ENCODE measurements around the gene DSCAM.

DSCAM gene

GRCh38 chr21:40227096-40227495 is 619.9 kb downstream of the DSCAM start:
- Mint-ChIP-seq H3K4me1 (ENCODE audit: low read depth) (no peaks in the 10 kb centered on the region), H3K4me3 (no peak overlapping the region), H3K27me3 (no peaks in the 10 kb centered on the region), H3K9me3 (no peaks in the 10 kb centered on the region), H3K27ac (no peak overlapping the region), H3K36me3 (ENCODE audit: low read depth) (no peaks in the 10 kb centered on the region)
- intact Hi-C loops (cut with micrococcal nuclease) = no loop called here

GRCh38 chr21:40215941-40216340 is 631.0 kb downstream of the DSCAM start:
- no peak overlapping the region for H3K4me3 Mint-ChIP-seq
- intact Hi-C loops (cut with micrococcal nuclease) = no loop called here
- H3K36me3 Mint-ChIP-seq (ENCODE audit: low read depth) = no peaks in the 10 kb centered on the region
- H3K27ac Mint-ChIP-seq = no peak overlapping the region
- H3K9me3 Mint-ChIP-seq = no peaks in the 10 kb centered on the region
- no peaks in the 10 kb centered on the region for H3K4me1 Mint-ChIP-seq (ENCODE audit: low read depth)
- no peaks in the 10 kb centered on the region for H3K27me3 Mint-ChIP-seq

GRCh38 chr21:40210251-40210650 is 636.7 kb downstream of the DSCAM start:
- intact Hi-C loops (cut with micrococcal nuclease) = no loop called here
- H3K36me3 Mint-ChIP-seq (ENCODE audit: low read depth) = no peaks in the 10 kb centered on the region
- no peaks in the 10 kb centered on the region for H3K4me1 Mint-ChIP-seq (ENCODE audit: low read depth)
- H3K27me3 Mint-ChIP-seq = no peaks in the 10 kb centered on the region
- no peak overlapping the region for H3K27ac Mint-ChIP-seq
- H3K9me3 Mint-ChIP-seq = no peaks in the 10 kb centered on the region
- H3K4me3 Mint-ChIP-seq = no peak overlapping the region

GRCh38 chr21:40208948-40209345 is 638.0 kb downstream of the DSCAM start:
- Mint-ChIP-seq H3K9me3 (no peaks in the 10 kb centered on the region), H3K36me3 (ENCODE audit: low read depth) (no peaks in the 10 kb centered on the region), H3K4me3 (no peak overlapping the region), H3K27me3 (no peaks in the 10 kb centered on the region), H3K4me1 (ENCODE audit: low read depth) (no peaks in the 10 kb centered on the region), H3K27ac (no peak overlapping the region)
- intact Hi-C loops (cut with micrococcal nuclease) = no loop called here

GRCh38 chr21:40208206-40208947 is 638.6 kb downstream of the DSCAM start:
- Mint-ChIP-seq H3K9me3 (no peaks in the 10 kb centered on the region), H3K27ac (no peak overlapping the region), H3K36me3 (ENCODE audit: low read depth) (no peaks in the 10 kb centered on the region), H3K27me3 (no peaks in the 10 kb centered on the region), H3K4me1 (ENCODE audit: low read depth) (no peaks in the 10 kb centered on the region), H3K4me3 (no peak overlapping the region)
- intact Hi-C loops (cut with micrococcal nuclease) = no loop called here

- H3K4me3 Mint-ChIP-seq = no peak overlapping the region
- H3K27me3 Mint-ChIP-seq = no peaks in the 10 kb centered on the region
- no peaks in the 10 kb centered on the region for H3K36me3 Mint-ChIP-seq (ENCODE audit: low read depth)
- no peaks in the 10 kb centered on the region for H3K4me1 Mint-ChIP-seq (ENCODE audit: low read depth)
- H3K9me3 Mint-ChIP-seq = peaks cover 31% of the 10 kb centered on the region
- intact Hi-C loops (cut with micrococcal nuclease) = no loop called here
- H3K27ac Mint-ChIP-seq = no peak overlapping the region
These were observed 646.0 kb downstream of the DSCAM start for GRCh38 chr21:40200946-40201345.

- Mint-ChIP-seq H3K27me3 (no peaks in the 10 kb centered on the region), H3K27ac (no peak overlapping the region), H3K36me3 (ENCODE audit: low read depth) (no peaks in the 10 kb centered on the region), H3K9me3 (peaks cover 31% of the 10 kb centered on the region), H3K4me3 (no peak overlapping the region), H3K4me1 (ENCODE audit: low read depth) (no peaks in the 10 kb centered on the region)
- intact Hi-C loops (cut with micrococcal nuclease) = no loop called here
These were observed 646.8 kb downstream of the DSCAM start for GRCh38 chr21:40200126-40200525.

- Mint-ChIP-seq H3K27ac (no peak overlapping the region), H3K36me3 (ENCODE audit: low read depth) (no peaks in the 10 kb centered on the region), H3K9me3 (peaks cover 60% of the 10 kb centered on the region), H3K27me3 (no peaks in the 10 kb centered on the region), H3K4me1 (ENCODE audit: low read depth) (no peaks in the 10 kb centered on the region), H3K4me3 (no peak overlapping the region)
- intact Hi-C loops (cut with micrococcal nuclease) = no loop called here
These were observed 652.6 kb downstream of the DSCAM start for GRCh38 chr21:40194185-40194980.

- intact Hi-C loops (cut with micrococcal nuclease) = no loop called here
- peaks cover 56% of the 10 kb centered on the region for H3K9me3 Mint-ChIP-seq
- no peak overlapping the region for H3K27ac Mint-ChIP-seq
- no peaks in the 10 kb centered on the region for H3K4me1 Mint-ChIP-seq (ENCODE audit: low read depth)
- no peak overlapping the region for H3K4me3 Mint-ChIP-seq
- H3K27me3 Mint-ChIP-seq = no peaks in the 10 kb centered on the region
- H3K36me3 Mint-ChIP-seq (ENCODE audit: low read depth) = no peaks in the 10 kb centered on the region
These were observed 655.3 kb downstream of the DSCAM start for GRCh38 chr21:40191616-40192015.

GRCh38 chr21:40191196-40191595 is 655.8 kb downstream of the DSCAM start:
- intact Hi-C loops (cut with micrococcal nuclease) = no loop called here

GRCh38 chr21:40187946-40188654 is 658.9 kb downstream of the DSCAM start:
- Mint-ChIP-seq H3K27ac (no peak overlapping the region), H3K36me3 (ENCODE audit: low read depth) (no peaks in the 10 kb centered on the region), H3K4me1 (ENCODE audit: low read depth) (no peaks in the 10 kb centered on the region), H3K9me3 (peaks cover 67% of the 10 kb centered on the region), H3K27me3 (no peaks in the 10 kb centered on the region), H3K4me3 (no peak overlapping the region)
- intact Hi-C loops (cut with micrococcal nuclease) = no loop called here

More at GRCh38 chr21:40191196-40191595, 655.8 kb downstream of the DSCAM start:
- H3K9me3 Mint-ChIP-seq = peaks cover 56% of the 10 kb centered on the region
- no peak overlapping the region for H3K4me3 Mint-ChIP-seq
- H3K27ac Mint-ChIP-seq = no peak overlapping the region
- H3K27me3 Mint-ChIP-seq = no peaks in the 10 kb centered on the region
- no peaks in the 10 kb centered on the region for H3K36me3 Mint-ChIP-seq (ENCODE audit: low read depth)
- H3K4me1 Mint-ChIP-seq (ENCODE audit: low read depth) = no peaks in the 10 kb centered on the region

- Mint-ChIP-seq H3K4me3 (no peak overlapping the region), H3K27ac (no peak overlapping the region), H3K4me1 (ENCODE audit: low read depth) (no peaks in the 10 kb centered on the region), H3K9me3 (peaks cover 65% of the 10 kb centered on the region), H3K27me3 (no peaks in the 10 kb centered on the region), H3K36me3 (ENCODE audit: low read depth) (peaks cover 3% of the 10 kb centered on the region)
- intact Hi-C loops (cut with micrococcal nuclease) = no loop called here
These were observed 659.7 kb downstream of the DSCAM start for GRCh38 chr21:40187244-40187643.

- no peaks in the 10 kb centered on the region for H3K4me1 Mint-ChIP-seq (ENCODE audit: low read depth)
- intact Hi-C loops (cut with micrococcal nuclease) = no loop called here
- peaks cover 6% of the 10 kb centered on the region for H3K36me3 Mint-ChIP-seq (ENCODE audit: low read depth)
- H3K27ac Mint-ChIP-seq = no peak overlapping the region
- no peaks in the 10 kb centered on the region for H3K27me3 Mint-ChIP-seq
- no peak overlapping the region for H3K4me3 Mint-ChIP-seq
- peaks cover 70% of the 10 kb centered on the region for H3K9me3 Mint-ChIP-seq
These were observed 660.9 kb downstream of the DSCAM start for GRCh38 chr21:40186045-40186444.

- peaks cover 6% of the 10 kb centered on the region for H3K36me3 Mint-ChIP-seq (ENCODE audit: low read depth)
- H3K4me3 Mint-ChIP-seq = no peak overlapping the region
- intact Hi-C loops (cut with micrococcal nuclease) = no loop called here
- H3K27ac Mint-ChIP-seq = no peak overlapping the region
- H3K9me3 Mint-ChIP-seq = peaks cover 75% of the 10 kb centered on the region
- no peaks in the 10 kb centered on the region for H3K4me1 Mint-ChIP-seq (ENCODE audit: low read depth)
- H3K27me3 Mint-ChIP-seq = no peaks in the 10 kb centered on the region
These were observed 661.8 kb downstream of the DSCAM start for GRCh38 chr21:40185208-40185607.

Data from dendritic cell treated with granulocyte-macrophage colony-stimulating factor and Interleukin-4, amounts not matched to agents 40 ng/mL and 50 ng/mL, for 4 days (primary cell).